HG03135 (cell line): ENCODE measurements around the gene FBXO36.

Experiments
- ATAC-seq: cut with Tn5 transposase; IDR thresholded peaks from one replicate; pipeline ENCODE4 v1.9.1; 2021; ENCODE audit warnings: mild to moderate bottlenecking, moderate library complexity; ENCODE audit not compliant: unreplicated experiment

Gene FBXO36

GRCh38 chr2:230043025-230043424 is 120.7 kb downstream of the FBXO36 start:
- no peak for ATAC-seq

- ATAC-seq = no peak
Measured at GRCh38 chr2:230043461-230043860, 121.2 kb downstream of the FBXO36 start.

- no peak for ATAC-seq
Measured at GRCh38 chr2:230046491-230046890, 124.2 kb downstream of the FBXO36 start.

GRCh38 chr2:230048010-230048671 is 125.8 kb downstream of the FBXO36 start:
- ATAC-seq = no peak

DNA sequence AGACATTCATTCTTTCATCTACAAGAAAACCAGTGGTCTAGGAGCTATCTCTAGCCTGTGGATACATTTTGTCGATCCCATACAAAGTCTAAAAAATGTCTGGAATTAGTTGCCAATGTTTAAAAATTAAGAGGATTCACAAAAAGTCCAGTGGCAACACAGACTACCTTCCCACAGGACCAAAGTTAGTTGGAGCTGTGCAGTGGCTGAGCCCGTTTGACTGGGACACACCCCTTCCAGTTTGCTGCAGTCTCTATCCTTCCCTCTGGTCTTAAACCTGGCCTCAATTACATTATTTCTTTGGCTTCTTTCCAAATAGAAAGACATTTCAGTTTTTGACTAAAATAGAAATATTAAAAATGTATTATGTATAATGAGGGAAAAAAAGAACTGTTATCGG is 127.8 kb downstream of the FBXO36 start:
- no peak for ATAC-seq

- ATAC-seq = no peak
Measured at GRCh38 chr2:230052299-230052698, 130.0 kb downstream of the FBXO36 start.

- no peak for ATAC-seq
Measured at GRCh38 chr2:230053753-230054478, 131.6 kb downstream of the FBXO36 start.

DNA sequence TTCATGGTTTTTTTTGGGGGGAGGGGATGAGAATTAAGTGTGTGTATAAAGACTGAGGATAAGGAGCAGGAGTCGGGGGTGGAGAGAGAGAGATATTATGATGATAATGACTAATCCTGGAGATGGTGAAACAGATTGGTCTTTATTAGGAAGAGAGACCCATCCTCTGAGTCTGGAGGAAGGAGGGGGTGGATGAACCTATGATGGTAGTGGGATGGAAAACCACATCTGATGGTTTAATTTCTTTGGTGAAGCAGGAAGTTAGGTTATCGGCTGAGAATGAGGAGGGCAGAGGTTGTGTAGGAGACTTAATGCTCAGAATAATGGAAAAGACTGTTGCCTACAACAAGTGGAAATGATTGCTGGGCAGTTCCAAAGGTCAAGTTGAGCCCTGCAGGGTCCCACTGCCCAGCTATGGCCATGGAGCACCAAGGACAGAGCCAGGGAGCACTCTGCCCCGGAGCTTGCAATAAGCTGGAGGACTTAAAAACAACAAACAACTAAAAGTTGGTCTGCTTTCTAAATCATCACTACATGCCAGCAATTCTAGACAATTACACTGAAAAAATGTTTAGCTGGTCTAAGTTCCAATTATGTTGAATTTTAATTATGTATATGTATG is 138.5 kb downstream of the FBXO36 start:
- no peak for ATAC-seq
